ENCODE data around the gene MSX1. TPM values are rescaled to one million over a fixed set of nuclear protein-coding genes. Genes with fewer than 3 reads are reported as not detected.
"Not testable (repeated sequence)": the region's sequence is repeated elsewhere in the genome, so short reads cannot be mapped to it uniquely, and the experiment has no call there.

The MSX1 gene
- total RNA-seq, 5 donors from 2014 or later (not counting 1 experiment from before 2014, with no cell fraction given) = not detected

- H3K36me3 ChIP-seq (ENCODE audit: control insufficient read depth in 2 of 2, extremely low read depth in 1 of 2, insufficient read depth in 1 of 2, low read length in 1 of 2) = no peaks in the 10 kb centered on the region
- Mint-ChIP-seq H3K27me3 (peaks cover 0 to 11% of the 10 kb centered on the region in 2 donors), H3K4me1 (no peaks in the 10 kb centered on the region), H3K27ac (no peak overlapping the region), H3K9me3 (peaks cover 20 to 44% (median 20%) of the 10 kb centered on the region in 3 donors), H3K4me3 (no peak overlapping the region), H3K36me3 (no peaks in the 10 kb centered on the region)
- ChIA-PET CTCF (no interaction called here), POLR2A (no interaction called here)
- WGBS (ENCODE audit: insufficient coverage) = 91% methylated on average over 14 of the region's 14 CpGs
- ATAC-seq (replicated peaks in 1 of 4) (no peak), DNase-seq (no peak)
- H3K4me3 ChIP-seq (ENCODE audit: control insufficient read depth in 1 of 2, extremely low read depth in 1 of 2, low read length in 1 of 2) = no peak overlapping the region
- no peaks in the 10 kb centered on the region for H3K4me1 ChIP-seq (ENCODE audit: control insufficient read depth in 1 of 2, extremely low read depth in 1 of 2, insufficient read depth in 2 of 2, low read length in 2 of 2)
- H3K9me3 ChIP-seq = no peaks in the 10 kb centered on the region
- no peak overlapping the region for H3K27ac ChIP-seq (ENCODE audit: low read length)
- H3K27me3 ChIP-seq (replicated peaks in 1 of 2; ENCODE audit: control insufficient read depth in 2 of 2, extremely low read depth in 1 of 2, insufficient read depth in 2 of 2, low read length in 1 of 2) = peaks cover 0 to 16% of the 10 kb centered on the region in 2 experiments
Observed at GRCh38 chr4:4820261-4820660, 39.2 kb upstream of the MSX1 start.

GRCh38 chr4:4820739-4821138, 38.7 kb upstream of the MSX1 start:
- POLR2A ChIA-PET = no interaction called here
- Mint-ChIP-seq H3K27me3 (peaks cover 0 to 12% of the 10 kb centered on the region in 2 donors), H3K9me3 (peaks cover 21 to 44% (median 22%) of the 10 kb centered on the region in 3 donors), H3K4me1 (no peaks in the 10 kb centered on the region), H3K36me3 (no peaks in the 10 kb centered on the region), H3K27ac (no peak overlapping the region), H3K4me3 (no peak overlapping the region)
- WGBS (ENCODE audit: insufficient coverage) = 78% methylated on average over 2 of the region's 3 CpGs
- DNase-seq (no peak), ATAC-seq (replicated peaks in 1 of 4) (no peak)
- Histone ChIP-seq H3K4me3 (ENCODE audit: control insufficient read depth in 1 of 2, extremely low read depth in 1 of 2, low read length in 1 of 2) (no peak overlapping the region), H3K27me3 (replicated peaks in 1 of 2; ENCODE audit: control insufficient read depth in 2 of 2, extremely low read depth in 1 of 2, insufficient read depth in 2 of 2, low read length in 1 of 2) (peaks cover 0 to 16% of the 10 kb centered on the region in 2 experiments), H3K27ac (ENCODE audit: low read length) (no peak overlapping the region), H3K36me3 (ENCODE audit: control insufficient read depth in 2 of 2, extremely low read depth in 1 of 2, insufficient read depth in 1 of 2, low read length in 1 of 2) (no peaks in the 10 kb centered on the region), H3K4me1 (ENCODE audit: control insufficient read depth in 1 of 2, extremely low read depth in 1 of 2, insufficient read depth in 2 of 2, low read length in 2 of 2) (no peaks in the 10 kb centered on the region), H3K9me3 (no peaks in the 10 kb centered on the region)
- CTCF ChIA-PET = no interaction called here

- Mint-ChIP-seq H3K4me3 (no peak overlapping the region), H3K4me1 (no peaks in the 10 kb centered on the region), H3K9me3 (peaks cover 24 to 39% (median 25%) of the 10 kb centered on the region in 3 donors), H3K27ac (no peak overlapping the region), H3K27me3 (peaks cover 0 to 16% of the 10 kb centered on the region in 2 donors), H3K36me3 (no peaks in the 10 kb centered on the region)
- peaks cover 0 to 16% of the 10 kb centered on the region in 2 experiments for H3K27me3 ChIP-seq (replicated peaks in 1 of 2; ENCODE audit: control insufficient read depth in 2 of 2, extremely low read depth in 1 of 2, insufficient read depth in 2 of 2, low read length in 1 of 2)
- POLR2A ChIA-PET = no interaction called here
- no peak overlapping the region for H3K4me3 ChIP-seq (ENCODE audit: control insufficient read depth in 1 of 2, extremely low read depth in 1 of 2, low read length in 1 of 2)
- H3K4me1 ChIP-seq (ENCODE audit: control insufficient read depth in 1 of 2, extremely low read depth in 1 of 2, insufficient read depth in 2 of 2, low read length in 2 of 2) = no peaks in the 10 kb centered on the region
- CTCF ChIA-PET = no interaction called here
- ATAC-seq (replicated peaks in 1 of 4) = no peak
- no peaks in the 10 kb centered on the region for H3K9me3 ChIP-seq
- H3K36me3 ChIP-seq (ENCODE audit: control insufficient read depth in 2 of 2, extremely low read depth in 1 of 2, insufficient read depth in 1 of 2, low read length in 1 of 2) = no peaks in the 10 kb centered on the region
- DNase-seq = no peak
- H3K27ac ChIP-seq (ENCODE audit: low read length) = no peak overlapping the region
Observed at GRCh38 chr4:4821577-4821976, 37.9 kb upstream of the MSX1 start.

- Mint-ChIP-seq H3K27me3 (peaks cover 0 to 13% of the 10 kb centered on the region in 2 donors), H3K9me3 (peaks cover 18 to 34% (median 21%) of the 10 kb centered on the region in 3 donors)
- H3K27ac ChIP-seq (ENCODE audit: low read length); H3K9me3 ChIP-seq; H3K36me3 Mint-ChIP-seq; DNase-seq; H3K4me3 Mint-ChIP-seq; H3K27ac Mint-ChIP-seq; H3K4me1 Mint-ChIP-seq; H3K36me3 ChIP-seq (ENCODE audit: control insufficient read depth in 2 of 2, extremely low read depth in 1 of 2, insufficient read depth in 1 of 2, low read length in 1 of 2); H3K4me1 ChIP-seq (ENCODE audit: control insufficient read depth in 1 of 2, extremely low read depth in 1 of 2, insufficient read depth in 2 of 2, low read length in 2 of 2); CTCF ChIA-PET; POLR2A ChIA-PET; H3K4me3 ChIP-seq (ENCODE audit: control insufficient read depth in 1 of 2, extremely low read depth in 1 of 2, low read length in 1 of 2); ATAC-seq (replicated peaks in 1 of 4): not testable (repeated sequence)
- peaks cover 0 to 20% of the 10 kb centered on the region in 2 experiments for H3K27me3 ChIP-seq (replicated peaks in 1 of 2; ENCODE audit: control insufficient read depth in 2 of 2, extremely low read depth in 1 of 2, insufficient read depth in 2 of 2, low read length in 1 of 2)
- 74% methylated on average over 6 of the region's 6 CpGs for WGBS (ENCODE audit: insufficient coverage)
Observed at GRCh38 chr4:4822286-4822685, 37.2 kb upstream of the MSX1 start.

- POLR2A ChIA-PET = no interaction called here
- H3K4me1 ChIP-seq (ENCODE audit: control insufficient read depth in 1 of 2, extremely low read depth in 1 of 2, insufficient read depth in 2 of 2, low read length in 2 of 2) = no peaks in the 10 kb centered on the region
- no peak overlapping the region for H3K27ac Mint-ChIP-seq
- H3K36me3 ChIP-seq (ENCODE audit: control insufficient read depth in 2 of 2, extremely low read depth in 1 of 2, insufficient read depth in 1 of 2, low read length in 1 of 2) = no peaks in the 10 kb centered on the region
- peaks cover 0 to 19% of the 10 kb centered on the region in 2 donors for H3K27me3 Mint-ChIP-seq
- H3K4me3 ChIP-seq (ENCODE audit: control insufficient read depth in 1 of 2, extremely low read depth in 1 of 2, low read length in 1 of 2) = no peak overlapping the region
- no peak for DNase-seq
- H3K9me3 Mint-ChIP-seq = peaks cover 13 to 29% (median 16%) of the 10 kb centered on the region in 3 donors
- no peaks in the 10 kb centered on the region for H3K36me3 Mint-ChIP-seq
- 67% methylated on average over 1 of the region's 2 CpGs for WGBS (ENCODE audit: insufficient coverage)
- CTCF ChIA-PET = no interaction called here
- ATAC-seq (replicated peaks in 1 of 4) = no peak
- no peaks in the 10 kb centered on the region for H3K9me3 ChIP-seq
- no peak overlapping the region for H3K27ac ChIP-seq (ENCODE audit: low read length)
- no peaks in the 10 kb centered on the region for H3K4me1 Mint-ChIP-seq
- no peak overlapping the region for H3K4me3 Mint-ChIP-seq
- peaks cover 0 to 21% of the 10 kb centered on the region in 2 experiments for H3K27me3 ChIP-seq (replicated peaks in 1 of 2; ENCODE audit: control insufficient read depth in 2 of 2, extremely low read depth in 1 of 2, insufficient read depth in 2 of 2, low read length in 1 of 2)
Observed at GRCh38 chr4:4823621-4824162, 35.8 kb upstream of the MSX1 start.

GRCh38 chr4:4824232-4824631, 35.2 kb upstream of the MSX1 start:
- no peaks in the 10 kb centered on the region for H3K36me3 ChIP-seq (ENCODE audit: control insufficient read depth in 2 of 2, extremely low read depth in 1 of 2, insufficient read depth in 1 of 2, low read length in 1 of 2)
- H3K9me3 Mint-ChIP-seq = peaks cover 13 to 29% (median 16%) of the 10 kb centered on the region in 3 donors
- H3K4me3 Mint-ChIP-seq = no peak overlapping the region
- H3K4me1 Mint-ChIP-seq = no peaks in the 10 kb centered on the region
- no peak for ATAC-seq (replicated peaks in 1 of 4)
- no peak overlapping the region for H3K27ac ChIP-seq (ENCODE audit: low read length)
- CTCF ChIA-PET = no interaction called here
- WGBS (ENCODE audit: insufficient coverage) = 31% methylated on average over 2 of the region's 3 CpGs
- no peak for DNase-seq
- no peak overlapping the region for H3K27ac Mint-ChIP-seq
- H3K4me3 ChIP-seq (ENCODE audit: control insufficient read depth in 1 of 2, extremely low read depth in 1 of 2, low read length in 1 of 2) = no peak overlapping the region
- H3K27me3 ChIP-seq (replicated peaks in 1 of 2; ENCODE audit: control insufficient read depth in 2 of 2, extremely low read depth in 1 of 2, insufficient read depth in 2 of 2, low read length in 1 of 2) = peaks cover 0 to 25% of the 10 kb centered on the region in 2 experiments
- no peaks in the 10 kb centered on the region for H3K4me1 ChIP-seq (ENCODE audit: control insufficient read depth in 1 of 2, extremely low read depth in 1 of 2, insufficient read depth in 2 of 2, low read length in 2 of 2)
- H3K36me3 Mint-ChIP-seq = no peaks in the 10 kb centered on the region
- peaks cover 5 to 25% of the 10 kb centered on the region in 2 donors for H3K27me3 Mint-ChIP-seq
- H3K9me3 ChIP-seq = no peaks in the 10 kb centered on the region
- POLR2A ChIA-PET = no interaction called here

- Histone ChIP-seq H3K9me3 (no peaks in the 10 kb centered on the region), H3K36me3 (ENCODE audit: control insufficient read depth in 2 of 2, extremely low read depth in 1 of 2, insufficient read depth in 1 of 2, low read length in 1 of 2) (no peaks in the 10 kb centered on the region), H3K27ac (ENCODE audit: low read length) (no peak overlapping the region), H3K4me1 (ENCODE audit: control insufficient read depth in 1 of 2, extremely low read depth in 1 of 2, insufficient read depth in 2 of 2, low read length in 2 of 2) (no peaks in the 10 kb centered on the region), H3K4me3 (ENCODE audit: control insufficient read depth in 1 of 2, extremely low read depth in 1 of 2, low read length in 1 of 2) (no peak overlapping the region), H3K27me3 (replicated peaks in 1 of 2; ENCODE audit: control insufficient read depth in 2 of 2, extremely low read depth in 1 of 2, insufficient read depth in 2 of 2, low read length in 1 of 2) (peaks cover 0 to 24% of the 10 kb centered on the region in 2 experiments)
- Mint-ChIP-seq H3K36me3 (no peaks in the 10 kb centered on the region), H3K27me3 (peaks cover 11 to 31% of the 10 kb centered on the region in 2 donors), H3K4me1 (no peaks in the 10 kb centered on the region), H3K9me3 (peaks cover 16 to 26% (median 16%) of the 10 kb centered on the region in 3 donors), H3K27ac (no peak overlapping the region), H3K4me3 (no peak overlapping the region)
- CTCF ChIA-PET = no interaction called here
- no peak for ATAC-seq (replicated peaks in 1 of 4)
- 89% methylated on average over 5 of the region's 7 CpGs for WGBS (ENCODE audit: insufficient coverage)
- no peak for DNase-seq
- POLR2A ChIA-PET = no interaction called here
Observed at GRCh38 chr4:4825431-4825830, 34.0 kb upstream of the MSX1 start.
